T-helper 2 cell treated with Interferon-gamma antibody and Interleukin-4, amounts not matched to agents 100 ng/mL and 5 ng/mL, for 36 hours (primary cell): ENCODE data around the gene KCND2. TPM values are rescaled to one million over a fixed set of nuclear protein-coding genes. Genes with fewer than 3 reads are reported as not detected.

Experiments
- intact Hi-C: fragments of 100-400 bp; cut with micrococcal nuclease; formaldehyde crosslinking; loops from one replicate; pipeline ENCODE4 v1.15.1; 2023
- total RNA-seq: library from RNA; stranded (reverse); gene quantifications from 2 replicates; pipeline ENCODE4 v1.2.3, GENCODE V29; 2022

KCND2 gene
- total RNA-seq, 1 donor from 2014 or later = not detected

DNA sequence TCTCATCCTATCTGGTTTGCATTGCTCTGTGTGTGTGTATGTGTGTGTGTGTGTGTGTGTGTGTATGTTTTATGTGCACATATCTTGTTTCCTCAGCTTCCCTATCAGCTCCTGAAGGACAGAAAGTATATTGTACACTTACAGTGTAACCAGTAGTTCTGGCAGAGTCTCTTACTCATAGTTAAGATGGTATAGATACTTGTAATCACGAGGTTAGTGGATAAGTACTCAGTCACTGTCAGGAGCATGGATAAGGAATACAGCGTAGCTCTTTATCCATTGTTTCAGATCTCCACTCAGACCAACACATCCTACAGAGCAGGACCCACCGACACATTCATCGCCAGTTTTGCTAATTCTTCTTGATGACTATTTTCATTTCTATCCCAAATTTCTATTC is 309.9 kb downstream of the KCND2 start:
- intact Hi-C loops = no loop called here

DNA sequence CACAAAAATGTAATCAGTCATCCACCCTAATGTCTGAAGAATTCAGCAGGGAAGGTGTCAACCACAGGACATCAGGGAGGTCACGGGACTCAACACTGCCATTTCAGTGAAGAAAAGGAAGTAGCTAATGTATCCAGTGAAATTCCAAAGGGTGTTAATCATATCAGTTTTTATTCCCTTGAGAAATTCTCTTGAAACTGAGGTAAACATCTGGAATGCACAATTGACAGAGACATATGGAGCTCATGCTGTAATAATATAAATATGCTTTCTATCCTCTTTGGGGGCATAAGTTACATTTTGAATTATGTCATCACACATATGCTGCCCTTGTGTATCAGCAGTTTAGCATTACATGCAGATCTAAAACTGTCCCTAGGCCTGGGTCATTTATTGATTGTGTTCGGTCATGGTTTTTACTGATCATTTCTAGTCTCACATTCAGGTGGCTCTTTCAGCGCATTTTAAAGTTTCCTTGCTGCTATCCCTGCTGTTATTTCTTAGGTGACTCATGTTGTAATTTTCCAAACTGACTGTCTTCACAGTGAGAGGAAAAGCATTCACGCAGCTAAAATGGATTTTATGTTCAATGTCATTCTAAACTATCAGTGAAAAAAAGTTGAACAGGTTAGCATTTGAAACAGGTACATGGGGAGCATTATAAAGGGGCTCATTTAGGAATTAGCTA is 311.1 kb downstream of the KCND2 start:
- intact Hi-C loops = no loop called here

DNA sequence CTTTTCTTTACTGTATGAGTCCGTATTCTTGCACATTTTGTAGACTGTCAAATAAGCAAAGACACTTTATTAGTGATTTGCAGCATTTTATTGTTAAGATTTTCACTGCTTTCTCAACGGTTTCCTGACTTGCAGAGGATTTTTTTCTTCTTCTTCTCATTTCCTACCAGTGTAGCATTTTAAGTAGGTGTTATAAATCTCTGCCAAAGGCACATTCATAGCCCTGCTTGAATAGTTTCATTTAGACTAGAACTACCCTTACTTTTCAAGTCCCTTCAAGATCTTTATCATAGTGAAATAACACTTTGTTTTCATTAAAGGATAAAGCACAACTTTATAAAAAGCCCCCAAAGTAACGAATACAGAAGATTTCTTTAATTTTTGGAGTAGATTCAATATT is 313.6 kb downstream of the KCND2 start:
- intact Hi-C loops = no loop called here

DNA sequence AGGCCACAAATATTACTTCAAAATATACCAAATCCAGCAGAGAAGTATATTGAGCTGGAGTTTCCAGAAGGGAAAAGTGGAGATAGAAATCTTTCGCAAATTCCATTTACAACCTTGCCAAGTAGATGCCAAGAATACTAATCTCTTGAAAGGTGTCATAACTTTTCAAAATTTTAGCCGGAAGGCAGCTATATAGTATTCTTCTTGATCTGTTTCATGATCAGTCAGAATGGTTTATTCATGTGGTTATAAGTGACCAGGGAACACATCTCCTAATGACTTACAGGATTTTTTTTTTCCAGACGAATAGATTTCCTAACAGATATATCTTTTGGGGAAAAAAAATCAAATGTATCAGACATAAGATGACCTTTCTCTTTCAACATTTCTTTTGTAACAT is 314.3 kb downstream of the KCND2 start:
- intact Hi-C loops = no loop called here

DNA sequence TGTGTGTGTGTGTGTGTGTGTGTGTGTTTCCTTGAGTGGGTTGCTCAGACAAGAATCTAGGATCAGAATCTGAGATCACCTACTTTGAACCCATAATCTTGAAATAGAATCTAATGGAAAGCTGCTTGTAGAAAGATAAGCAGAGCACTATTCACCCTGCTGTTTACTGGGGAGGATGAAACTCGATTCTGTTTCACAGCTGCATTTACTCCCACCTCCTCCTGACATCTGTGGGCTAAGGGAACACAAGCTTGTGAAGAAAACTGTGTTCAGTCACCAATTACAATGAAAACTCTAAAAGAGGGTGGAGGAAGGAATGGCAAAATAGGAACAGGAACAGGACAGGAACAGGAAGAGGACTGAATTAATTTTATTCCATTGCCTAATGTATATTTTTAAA is 315.4 kb downstream of the KCND2 start:
- intact Hi-C loops = no loop called here

DNA sequence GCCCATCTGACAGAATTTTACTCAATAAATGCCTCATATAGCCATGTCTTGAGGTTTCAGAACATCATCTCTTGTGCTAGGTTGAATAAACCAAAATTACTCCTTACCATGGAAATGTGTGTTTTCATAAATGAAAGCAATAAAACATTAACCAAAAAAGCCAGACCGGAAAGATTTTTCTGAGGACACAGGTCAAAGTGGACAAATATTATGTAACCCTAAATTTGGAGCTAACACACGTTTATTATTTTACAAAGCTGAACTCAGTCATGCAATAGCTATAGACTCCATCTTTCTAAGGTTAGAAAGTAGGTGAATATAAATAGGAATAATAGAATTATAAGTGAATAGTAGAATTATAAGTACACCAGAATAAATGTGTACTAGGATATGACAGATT is 315.9 kb downstream of the KCND2 start:
- intact Hi-C loops = no loop called here

DNA sequence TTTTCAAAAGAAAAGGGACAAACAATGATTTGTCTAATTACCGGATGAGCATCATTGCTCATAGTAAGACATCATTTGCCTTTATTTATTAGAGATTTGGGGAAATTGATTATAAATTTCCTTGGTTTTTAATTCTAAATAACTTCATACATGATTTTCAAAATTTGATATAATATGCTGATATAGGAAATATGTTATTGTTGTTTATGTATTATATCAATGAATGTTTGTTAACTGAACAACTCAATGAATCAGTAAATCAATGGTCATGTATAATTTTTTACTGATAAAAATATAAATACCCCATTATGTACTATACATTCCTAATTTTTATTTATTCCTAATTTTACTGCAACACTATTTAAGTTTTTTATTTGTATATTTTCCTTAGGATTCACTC is 327.6 kb downstream of the KCND2 start:
- intact Hi-C loops = no loop called here

DNA sequence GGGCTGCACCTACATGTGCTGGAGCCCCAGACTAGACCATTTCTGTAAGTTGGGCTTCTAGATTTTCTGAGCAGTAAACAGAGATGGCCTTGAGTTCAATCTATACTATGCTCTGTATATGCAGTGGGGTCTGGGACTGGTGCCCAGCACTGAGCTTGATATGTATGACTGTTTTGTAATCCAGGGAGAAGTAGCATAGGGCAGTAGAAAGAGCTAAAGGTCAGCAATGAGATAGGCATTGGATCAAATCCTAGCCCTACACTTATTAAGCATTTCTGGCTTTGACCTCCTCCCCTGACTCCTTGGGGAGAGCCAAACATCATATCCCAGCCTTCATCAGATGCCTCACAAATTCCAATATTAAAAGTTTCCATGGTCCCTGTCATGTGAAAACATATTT is 330.4 kb downstream of the KCND2 start:
- intact Hi-C loops = no loop called here

DNA sequence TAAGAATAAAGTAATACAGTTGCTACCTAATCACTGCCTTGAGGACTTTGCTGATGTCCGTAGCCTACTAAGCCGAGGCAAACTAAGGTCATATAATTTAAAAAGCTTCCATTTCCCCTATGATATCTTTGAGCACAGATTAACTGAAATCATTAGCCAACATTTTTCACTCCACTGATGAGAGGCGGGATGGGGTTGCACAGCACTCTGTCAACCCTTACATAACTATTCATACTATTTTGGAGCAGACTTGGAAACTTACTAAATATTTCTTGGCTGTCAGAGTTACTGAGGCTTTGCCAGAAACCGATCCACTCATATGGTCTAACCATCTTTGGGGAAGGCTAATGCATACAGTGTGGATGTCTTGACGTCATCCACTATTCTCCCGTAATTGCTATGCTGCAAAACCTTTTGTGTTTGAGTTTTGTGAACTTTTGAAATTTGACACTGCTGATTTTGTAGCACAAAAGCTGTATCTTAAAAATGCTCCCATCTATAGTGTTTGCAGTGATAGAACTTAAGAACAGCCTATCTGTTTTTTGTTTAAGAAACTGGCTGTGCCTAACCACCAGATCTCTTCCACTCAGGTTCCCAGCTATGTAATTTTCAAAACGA is 336.3 kb downstream of the KCND2 start:
- intact Hi-C loops = no loop called here

DNA sequence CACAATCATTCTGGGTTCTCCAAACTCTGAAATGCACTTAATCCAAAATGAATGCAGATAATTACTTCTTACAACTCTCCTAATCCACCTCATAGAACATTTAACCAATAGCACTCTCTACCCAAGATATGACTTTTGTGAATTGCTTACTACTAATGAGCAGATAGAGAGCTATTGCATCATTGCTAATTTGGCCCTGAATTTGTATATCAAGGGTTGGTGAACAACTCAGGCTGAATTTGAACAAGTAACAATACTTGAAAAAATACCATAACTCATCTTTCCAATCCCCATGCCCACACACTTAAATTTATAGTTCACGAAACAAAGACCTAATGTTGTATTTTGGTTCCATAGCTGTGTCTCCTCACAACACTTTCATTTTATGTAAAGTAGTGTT is 339.0 kb downstream of the KCND2 start:
- intact Hi-C loops = no loop called here

DNA sequence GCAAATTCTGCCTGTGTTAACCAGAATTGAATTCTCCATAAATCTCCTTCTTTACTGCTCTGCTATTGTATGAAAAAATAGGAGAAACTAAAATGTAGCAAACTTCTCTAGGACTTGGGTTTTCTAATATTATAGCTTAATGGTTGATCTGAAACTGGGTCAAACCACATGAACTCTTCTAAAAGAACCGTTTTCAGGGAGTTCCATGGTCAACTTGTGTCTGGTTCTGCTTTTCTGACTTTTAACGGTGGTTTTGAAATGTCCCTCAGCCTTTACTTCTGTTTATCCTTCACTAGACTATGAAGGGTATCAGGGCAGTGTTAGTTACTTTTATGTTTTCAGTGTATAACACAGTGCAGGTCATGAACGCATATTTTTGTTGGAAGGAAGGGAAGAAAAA is 342.7 kb downstream of the KCND2 start:
- intact Hi-C loops = no loop called here

DNA sequence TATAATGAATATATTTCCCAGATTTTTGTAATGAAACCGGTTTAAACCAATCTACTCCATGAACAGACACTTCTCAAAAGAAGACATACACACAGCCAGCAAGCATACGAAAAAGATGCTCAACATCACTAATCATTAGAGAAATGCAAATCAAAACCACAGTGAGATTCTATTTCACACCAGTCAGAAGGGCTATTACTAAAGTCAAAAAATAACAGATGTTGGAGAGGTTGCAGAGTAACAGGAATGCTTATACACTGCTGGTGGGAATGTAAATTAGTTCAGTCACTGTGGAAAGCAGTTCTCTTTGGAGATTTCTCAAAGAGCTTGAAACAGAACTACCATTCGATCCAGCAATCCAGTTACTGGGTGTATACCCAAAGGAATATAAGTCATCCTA is 344.3 kb downstream of the KCND2 start:
- intact Hi-C loops = no loop called here

DNA sequence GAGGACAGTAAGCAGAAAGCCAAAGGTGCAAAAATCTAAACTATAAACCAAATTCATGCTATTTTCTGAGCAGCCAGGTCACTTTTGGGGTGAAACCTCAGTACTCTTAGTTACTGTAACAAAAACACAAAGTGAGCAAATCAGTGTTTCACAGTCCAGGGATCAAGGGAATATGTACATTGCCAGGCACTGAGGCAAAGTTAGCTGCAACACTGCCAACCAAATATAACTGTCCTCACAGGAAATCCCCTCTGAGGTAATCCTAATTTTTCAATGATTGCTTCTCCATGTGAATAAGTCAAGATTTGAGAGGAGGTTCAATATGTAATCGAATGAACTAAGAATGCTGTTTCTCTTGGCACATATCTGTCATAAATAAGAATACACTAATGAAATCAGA is 355.3 kb downstream of the KCND2 start:
- intact Hi-C loops = no loop called here

DNA sequence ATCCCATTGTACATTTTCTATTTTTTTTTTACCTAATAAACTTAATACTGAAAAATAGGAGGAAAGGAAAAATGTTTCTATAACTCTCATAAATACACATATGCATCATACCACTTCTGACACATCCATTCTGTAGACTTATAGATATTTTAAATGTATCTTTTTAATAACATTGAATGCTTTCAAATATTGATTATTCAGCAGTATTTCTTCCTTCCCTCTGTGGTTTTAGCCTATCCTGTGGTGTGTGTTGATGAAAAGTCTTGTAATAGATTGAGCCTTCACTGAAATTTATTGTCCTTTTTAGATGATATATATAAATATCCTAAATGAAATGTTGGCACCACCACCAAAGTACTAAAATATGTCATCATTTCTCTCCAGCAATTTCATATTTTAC is 366.9 kb downstream of the KCND2 start:
- intact Hi-C loops = no loop called here

DNA sequence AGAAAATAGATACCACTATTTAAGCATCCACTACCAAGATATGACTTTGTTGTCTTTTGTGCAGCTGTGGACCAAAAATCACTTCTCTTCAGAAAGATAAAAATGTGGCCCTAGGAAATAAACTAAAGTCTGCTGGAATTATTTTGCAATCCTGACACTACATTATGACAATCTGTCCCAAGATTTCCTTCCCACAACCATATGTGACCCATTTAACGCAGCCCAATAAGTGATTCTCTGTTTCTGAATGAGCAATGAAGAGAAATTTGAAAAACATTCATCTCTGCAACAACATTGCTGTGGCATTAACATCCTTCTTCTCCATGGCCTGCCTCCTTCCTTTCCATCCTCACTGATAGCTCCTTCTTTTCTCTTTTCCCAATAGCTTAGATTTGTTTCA is 373.0 kb downstream of the KCND2 start:
- intact Hi-C loops = no loop called here

DNA sequence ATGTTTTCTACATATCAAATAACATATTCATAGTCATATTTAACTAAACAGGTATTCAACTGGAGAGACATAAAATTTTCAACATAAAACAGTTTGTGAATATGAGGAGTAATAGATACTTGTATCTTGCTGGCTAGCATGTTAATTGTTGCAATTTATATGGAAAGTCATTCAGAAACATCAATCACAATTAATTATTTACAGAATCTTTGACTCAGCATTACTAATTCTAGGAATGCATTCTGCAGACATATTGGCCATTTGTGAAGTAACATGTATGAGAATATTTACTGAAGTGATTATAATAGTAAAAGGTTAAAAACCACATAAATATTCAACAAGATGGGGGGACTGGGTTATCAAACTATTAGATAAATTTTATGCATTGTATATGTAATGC is 381.3 kb downstream of the KCND2 start:
- intact Hi-C loops = no loop called here

DNA sequence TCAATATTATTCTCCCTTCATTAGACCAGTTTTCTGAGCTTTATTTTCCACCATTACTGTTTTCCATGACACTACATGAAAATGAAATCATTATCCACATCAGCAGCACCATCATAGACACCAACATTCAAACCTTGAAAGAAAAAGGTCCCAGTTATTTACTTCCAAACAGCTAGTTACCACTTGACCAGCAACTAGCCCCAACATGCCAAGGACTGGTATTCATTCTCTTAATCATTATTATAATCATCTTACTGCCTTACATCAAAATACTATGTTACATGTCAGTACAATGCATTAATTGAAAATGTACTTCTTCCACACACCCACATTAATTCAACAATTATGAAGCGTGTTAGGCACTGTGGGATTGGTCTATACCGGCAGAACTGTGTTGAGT is 385.5 kb downstream of the KCND2 start:
- intact Hi-C loops = no loop called here

DNA sequence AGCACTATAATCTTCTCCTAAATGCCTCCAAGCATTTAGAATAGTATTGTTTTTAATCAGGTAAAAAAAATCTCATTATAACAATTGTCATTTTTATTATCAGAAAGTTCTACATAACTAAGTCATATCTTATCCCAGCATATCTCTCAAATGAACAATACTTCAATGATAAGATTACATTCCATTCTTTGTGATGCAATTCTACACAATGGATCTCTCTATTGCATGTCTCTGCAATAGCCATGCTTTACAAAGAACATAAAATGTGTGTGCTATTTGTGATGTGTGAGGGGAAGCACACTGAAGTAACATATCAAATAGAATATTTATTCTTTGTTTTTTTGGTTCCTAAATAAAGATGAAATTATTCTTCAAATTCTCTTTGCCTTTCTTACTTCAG is 389.3 kb downstream of the KCND2 start:
- intact Hi-C loops = no loop called here

DNA sequence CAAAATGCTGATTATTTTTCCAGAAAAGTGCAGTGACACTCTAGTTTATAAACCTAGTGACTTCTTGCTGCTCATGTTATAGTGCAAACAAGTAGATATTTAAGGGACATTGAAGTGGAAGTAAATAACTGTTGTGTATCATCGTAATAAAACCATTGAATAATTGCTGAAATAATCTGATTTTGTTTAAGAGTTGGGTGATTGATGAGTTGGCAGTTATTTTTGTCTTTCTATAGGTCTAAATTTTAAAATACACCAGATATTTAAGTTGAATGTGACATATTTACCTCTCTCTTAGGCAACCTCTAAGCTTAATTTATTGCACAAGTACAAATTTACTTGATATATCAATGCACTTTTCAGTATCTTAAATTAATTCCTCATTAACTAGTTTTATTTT is 392.1 kb downstream of the KCND2 start:
- intact Hi-C loops = no loop called here

DNA sequence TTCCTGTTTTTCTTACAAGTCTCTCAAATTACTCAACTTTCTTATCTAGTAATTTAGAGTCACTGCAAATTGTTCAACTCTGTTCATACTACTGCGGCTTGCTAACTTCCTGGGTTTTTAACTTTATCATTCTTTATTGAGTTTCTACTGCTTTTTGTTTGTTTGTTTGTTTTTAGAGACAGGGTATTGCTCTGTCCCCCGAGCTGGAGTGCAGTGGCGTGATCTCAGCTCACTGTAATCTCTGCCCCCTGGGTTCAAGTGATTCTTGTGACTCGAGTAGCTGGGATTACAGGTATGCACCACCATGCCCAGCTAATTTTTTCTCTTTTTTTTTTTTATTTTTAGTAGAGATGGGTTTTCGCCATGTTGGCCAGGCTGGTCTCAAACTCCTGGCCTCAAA is 402.1 kb downstream of the KCND2 start:
- intact Hi-C loops = no loop called here

DNA sequence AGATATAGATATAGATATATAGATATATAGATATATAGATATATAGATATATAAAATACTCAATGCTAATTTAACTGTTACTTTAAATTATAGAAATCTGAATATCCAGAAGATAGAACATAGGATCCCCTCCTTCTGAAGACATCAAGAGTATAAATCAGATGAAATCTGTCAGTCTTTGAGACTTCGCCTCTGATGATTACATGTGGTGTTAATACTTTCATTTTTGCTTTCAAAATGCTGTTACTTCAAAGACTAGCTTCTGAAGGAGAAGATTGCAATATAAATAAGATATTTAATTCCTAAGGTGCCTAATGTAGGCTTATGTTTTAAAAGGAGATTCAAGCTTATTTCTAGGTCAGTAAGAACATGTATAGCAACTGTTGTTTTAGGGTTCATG is 404.6 kb downstream of the KCND2 start:
- intact Hi-C loops = no loop called here

DNA sequence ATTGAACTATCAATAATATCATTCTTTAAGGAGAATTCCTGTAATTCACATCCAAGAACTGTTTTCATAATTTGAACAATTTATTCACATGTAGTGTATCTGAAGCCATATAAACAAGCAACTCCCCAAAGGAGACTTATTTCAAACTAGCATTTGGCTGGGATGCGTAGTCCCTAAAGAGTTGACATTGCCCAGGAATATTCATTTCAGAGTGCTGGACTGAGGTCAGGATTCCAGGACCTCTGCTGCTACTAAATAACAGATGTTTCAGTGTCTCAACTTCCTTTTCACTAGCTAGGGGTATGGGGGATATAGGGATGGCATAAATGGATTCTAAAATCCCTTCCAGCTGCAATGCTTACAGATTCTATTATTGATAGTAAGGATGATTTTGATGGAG is 408.0 kb downstream of the KCND2 start:
- intact Hi-C loops = no loop called here

DNA sequence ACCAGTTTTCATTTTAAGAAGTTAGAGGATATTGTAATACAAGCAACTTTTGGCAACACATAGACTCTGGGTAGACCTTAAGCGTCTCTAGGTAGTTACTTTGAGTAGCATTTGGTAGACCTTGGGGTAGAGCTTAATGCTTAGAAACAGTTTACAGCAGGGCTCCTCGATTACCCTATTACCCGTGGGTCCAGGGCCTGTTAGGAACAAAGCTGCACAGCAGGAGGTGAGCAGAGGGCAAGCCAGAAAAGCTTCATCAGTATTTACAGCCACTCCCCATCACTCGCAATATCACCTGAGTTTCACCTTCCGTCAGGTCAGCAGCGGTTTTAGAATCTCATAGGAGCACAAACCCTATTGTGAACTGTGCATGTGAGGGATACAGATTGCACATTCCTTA is 411.5 kb downstream of the KCND2 start:
- intact Hi-C loops = no loop called here

DNA sequence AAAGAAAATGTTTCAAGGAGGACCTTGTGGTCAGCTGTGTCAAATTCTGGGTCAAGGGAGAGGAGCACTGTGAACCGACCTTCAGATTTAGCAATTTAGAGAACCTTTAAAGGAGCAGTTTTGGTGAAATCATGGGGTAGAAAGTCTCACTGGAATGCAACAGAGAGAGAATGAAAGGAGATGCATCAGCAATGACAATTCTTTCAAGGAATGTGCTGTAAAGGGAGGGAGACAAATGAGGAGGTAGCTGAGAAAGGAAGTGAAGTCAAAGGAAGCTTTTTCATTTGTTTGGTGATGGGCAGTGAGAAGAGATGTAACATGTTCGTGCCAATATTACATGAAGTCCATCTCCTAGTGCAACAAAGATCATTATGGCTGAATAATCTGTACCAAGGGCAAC is 418.9 kb downstream of the KCND2 start:
- intact Hi-C loops = no loop called here
